AG10803 (cell line): ENCODE measurements around the gene ATG14.

ENCODE experiments used
- DNase-seq: peaks from one replicate; pipeline ENCODE4 v3.0.0; 2010; ENCODE audit warnings: low read depth
- H3K4me3 ChIP-seq: 2 replicates; pipeline ENCODE4 v1.5.1; 2011; ENCODE audit warnings: mild to moderate bottlenecking, low read length, control low read depth
- CTCF ChIP-seq: conservative IDR thresholded peaks from 2 replicates; pipeline ENCODE4 v1.5.1; 2011; ENCODE audit warnings: mild to moderate bottlenecking, low read length, control low read depth, inconsistent platforms

The ATG14 gene

GRCh38 chr14:55410876-55411275 lies 754 bp downstream of the ATG14 start:
- peak; percentile 21 for DNase-seq
- no peak for TF ChIP-seq CTCF
- peak overlapping the region; percentile 95 for H3K4me3 ChIP-seq

- TF ChIP-seq CTCF: no peak
- no peak for DNase-seq
- no peak overlapping the region for H3K4me3 ChIP-seq
Measured at GRCh38 chr14:55404173-55404854, 7.3 kb downstream of the ATG14 start.

- no peak for DNase-seq
- no peak for TF ChIP-seq CTCF
- no peak overlapping the region for H3K4me3 ChIP-seq
Measured at GRCh38 chr14:55401751-55402150, 9.9 kb downstream of the ATG14 start.

- DNase-seq: no peak
- H3K4me3 ChIP-seq: no peak overlapping the region
- no peak for TF ChIP-seq CTCF
Measured at GRCh38 chr14:55399852-55400251, 11.8 kb downstream of the ATG14 start.

GRCh38 chr14:55399183-55399582 lies 12.4 kb downstream of the ATG14 start:
- no peak for DNase-seq
- no peak overlapping the region for H3K4me3 ChIP-seq
- no peak for TF ChIP-seq CTCF

- no peak for TF ChIP-seq CTCF
- peak; percentile 96 for DNase-seq
- no peak overlapping the region for H3K4me3 ChIP-seq
Measured at GRCh38 chr14:55398679-55399078, 13.0 kb downstream of the ATG14 start.

GRCh38 chr14:55389330-55389729 lies 22.3 kb downstream of the ATG14 start:
- H3K4me3 ChIP-seq: no peak overlapping the region
- no peak for TF ChIP-seq CTCF
- DNase-seq: peak; percentile 65
